A673 (cell line): ENCODE results near the gene NPHP4. TPM values are rescaled to one million over a fixed set of nuclear protein-coding genes. Genes with fewer than 3 reads are reported as not detected.

Source experiments
- BruUV-seq: library from RNA; stranded (reverse); fragments of 400-500 nt; replicated peaks from 2 replicates; lab custom pipeline; 2021; lab: Mats Ljungman, UMichigan
- CTCF ChIA-PET: fragments of 300-600 bp; sonication (Branson Sonifier 250); formaldehyde crosslinking; loops from one replicate; lab custom pipeline; 2022; ENCODE audit warnings: antibody characterized with exemption; lab: Charles Lee
- POLR2A ChIA-PET: fragments of 300-600 bp; sonication (Branson Sonifier 250); formaldehyde crosslinking; loops from one replicate; lab custom pipeline; 2022; ENCODE audit warnings: antibody characterized with exemption; ENCODE audit not compliant: low non-redundant PET; lab: Charles Lee
- DNase-seq: peaks from one replicate; pipeline ENCODE4 v3.0.0-alpha.2; 2015; ENCODE audit warnings: low spot score
- H3K27ac ChIP-seq: fragments of 200-600 bp; sonication (generic); 2 replicates; pipeline ENCODE4 v1.5.1; 2016; ENCODE audit warnings: mixed run types, low read depth, mild to moderate bottlenecking, mixed read lengths, antibody characterized with exemption, low read length; ENCODE audit not compliant: poor library complexity, severe bottlenecking
- H3K27me3 ChIP-seq: fragments of 200-600 bp; sonication (generic); replicated peaks from 2 replicates; pipeline ENCODE4 v1.6.1; 2017; ENCODE audit warnings: mixed run types, low read depth, mild to moderate bottlenecking, mixed read lengths, antibody characterized with exemption, low read length; ENCODE audit not compliant: insufficient read depth, poor library complexity
- H3K36me3 ChIP-seq: fragments of 200-600 bp; sonication (generic); 2 replicates; pipeline ENCODE4 v1.6.1; 2016; ENCODE audit warnings: mixed run types, mild to moderate bottlenecking, mixed read lengths, antibody characterized with exemption, low read length; ENCODE audit not compliant: insufficient read depth, poor library complexity, severe bottlenecking
- H3K4me1 ChIP-seq: fragments of 200-600 bp; sonication (generic); 2 replicates; pipeline ENCODE4 v1.6.1; 2017; ENCODE audit warnings: mixed run types, mild to moderate bottlenecking, mixed read lengths, antibody characterized with exemption, low read length; ENCODE audit not compliant: insufficient read depth, poor library complexity, severe bottlenecking
- H3K4me3 ChIP-seq: fragments of 200-600 bp; sonication (generic); 2 replicates; pipeline ENCODE4 v1.5.1; 2016; ENCODE audit warnings: low read depth, mixed run types, mild to moderate bottlenecking, mixed read lengths, low read length; ENCODE audit not compliant: poor library complexity, severe bottlenecking
- H3K9me3 ChIP-seq: fragments of 200-600 bp; sonication (generic); 2 replicates; pipeline ENCODE4 v1.6.1; 2016; ENCODE audit warnings: mixed run types, low read depth, mild to moderate bottlenecking, mixed read lengths, antibody characterized with exemption, low read length; ENCODE audit not compliant: poor library complexity, severe bottlenecking
- CTCF ChIP-seq: fragments of 300-800, 200-600 bp; sonication (generic); conservative IDR thresholded peaks from 2 replicates; pipeline ENCODE4 v1.5.1; 2017; ENCODE audit warnings: low read depth, mild to moderate bottlenecking, antibody characterized with exemption, low read length, moderate library complexity, mixed read lengths
- EZH2 ChIP-seq: fragments of 200-600 bp; sonication (generic); IDR thresholded peaks from 2 replicates; pipeline ENCODE4 v1.6.1; 2017; ENCODE audit warnings: borderline replicate concordance, low read depth, mild to moderate bottlenecking, mixed read lengths, antibody characterized with exemption, low read length; ENCODE audit not compliant: poor library complexity, severe bottlenecking
- intact Hi-C: fragments of 100-400 bp; cut with micrococcal nuclease; formaldehyde crosslinking; loops from one replicate; pipeline ENCODE4 v1.10.0; 2022; ENCODE audit not compliant: unreplicated experiment
- total RNA-seq: library from RNA; stranded (reverse); gene quantifications from 2 replicates; pipeline ENCODE4 v1.2.3, GENCODE V29; 2021

The NPHP4 gene
- total RNA-seq, 1 experiment from 2014 or later: 27.6 TPM

- Histone ChIP-seq H3K27ac (no peak overlapping the region), H3K27me3 (no peaks in the 10 kb centered on the region), H3K4me3 (no peak overlapping the region), H3K4me1 (no peaks in the 10 kb centered on the region), H3K9me3 (no peaks in the 10 kb centered on the region), H3K36me3 (no peaks in the 10 kb centered on the region)
- intact Hi-C loops: no loop called here
- no TSS peak for BruUV-seq
- POLR2A ChIA-PET: no interaction called here
- TF ChIP-seq EZH2 (no peak), CTCF (no peak)
- CTCF ChIA-PET: no interaction called here
- DNase-seq: no peak
Measured at GRCh38 chr1:6016191-6016865, 24.1 kb upstream of the NPHP4 start.

GRCh38 chr1:6014130-6014999, 22.1 kb upstream of the NPHP4 start:
- intact Hi-C loops: no loop called here
- Histone ChIP-seq H3K4me1 (no peaks in the 10 kb centered on the region), H3K27ac (no peak overlapping the region), H3K27me3 (no peaks in the 10 kb centered on the region), H3K36me3 (no peaks in the 10 kb centered on the region), H3K9me3 (no peaks in the 10 kb centered on the region), H3K4me3 (no peak overlapping the region)
- TF ChIP-seq CTCF (no peak), EZH2 (no peak)
- no peak for DNase-seq
- BruUV-seq: no TSS peak
- ChIA-PET POLR2A (no interaction called here), CTCF (no interaction called here)

- POLR2A ChIA-PET: no interaction called here
- BruUV-seq: no TSS peak
Measured at GRCh38 chr1:6013491-6013890, 21.3 kb upstream of the NPHP4 start.

More at GRCh38 chr1:6013491-6013890, 21.3 kb upstream of the NPHP4 start:
- no peak for DNase-seq
- H3K27me3 ChIP-seq: no peaks in the 10 kb centered on the region
- TF ChIP-seq CTCF (no peak), EZH2 (no peak)
- H3K4me1 ChIP-seq: no peaks in the 10 kb centered on the region
- H3K27ac ChIP-seq: no peak overlapping the region
- intact Hi-C loops: no loop called here
- CTCF ChIA-PET: no interaction called here
- H3K9me3 ChIP-seq: no peaks in the 10 kb centered on the region
- no peaks in the 10 kb centered on the region for H3K36me3 ChIP-seq
- no peak overlapping the region for H3K4me3 ChIP-seq
